Stimulated activated CD8-positive, alpha-beta memory T cell treated with anti-CD3 and anti-CD28 coated beads, Interleukin-7, amount 100 ng/mL, for 1 hour (primary cell): ENCODE results near the gene RNU1-3.

Experiments used
- DNase-seq, 2 donors: peaks; one replicate each; pipeline ENCODE4 v3.0.0-alpha.2; 2020; ENCODE audit warnings: low read depth in 2 of 2

Gene RNU1-3

GRCh38 chr1:16618719-16619118 is 48.0 kb downstream of the RNU1-3 start:
- no peak for DNase-seq

- DNase-seq: no peak
Observed at GRCh38 chr1:16617778-16618580, 48.8 kb downstream of the RNU1-3 start.

GRCh38 chr1:16617114-16617631 is 49.6 kb downstream of the RNU1-3 start:
- DNase-seq: no peak
